NCI-H748 (cell line): ENCODE data around the gene EXOC6.

Source experiments
- DNase-seq: peaks from one replicate; lab custom pipeline; 2025; ENCODE audit not compliant: unreplicated experiment; lab: John Stamatoyannopoulos, UW

EXOC6 gene

DNA sequence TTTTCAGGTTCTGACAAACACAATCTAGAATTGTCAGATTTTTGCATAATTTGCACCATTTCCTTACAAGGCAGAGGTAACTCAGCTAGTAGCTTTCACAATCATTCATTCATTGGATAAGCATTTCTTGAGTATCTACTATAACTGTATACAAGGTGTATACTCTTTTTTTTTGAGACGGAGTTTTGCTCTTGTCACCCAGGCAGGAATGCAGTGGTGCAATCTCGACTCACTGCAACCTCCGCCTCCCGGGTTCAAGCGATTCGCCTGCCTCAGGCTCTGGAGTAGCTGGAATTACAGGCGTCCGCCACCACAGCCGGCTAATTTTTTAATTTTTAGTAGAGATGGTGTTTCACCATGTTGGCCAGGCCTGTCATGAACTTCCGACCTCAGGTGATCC is 16.2 kb upstream of the EXOC6 start:
- no peak for DNase-seq

- DNase-seq: no peak
Observed at GRCh38 chr10:92832998-92833650, 15.2 kb upstream of the EXOC6 start.

- no peak for DNase-seq
Observed at GRCh38 chr10:92834331-92834730, 14.0 kb upstream of the EXOC6 start.

DNA sequence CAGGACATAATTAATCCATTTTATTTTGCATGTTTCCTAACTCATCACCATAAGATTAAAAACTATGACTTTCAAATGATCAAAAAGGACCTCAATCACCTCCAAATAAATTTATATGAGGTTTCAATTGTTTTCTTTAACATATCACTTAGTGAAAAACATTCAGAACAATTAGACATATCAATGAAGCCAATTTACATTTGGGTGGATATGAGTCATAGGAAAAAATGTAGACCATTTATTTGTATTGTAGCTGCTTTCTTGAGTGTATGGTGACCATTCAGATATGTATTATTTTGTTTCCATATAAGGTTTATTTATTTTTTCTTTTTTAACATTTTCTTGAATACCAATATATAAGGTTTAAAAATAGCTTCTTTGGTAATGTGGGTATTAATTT is 13.3 kb upstream of the EXOC6 start:
- DNase-seq: no peak

DNA sequence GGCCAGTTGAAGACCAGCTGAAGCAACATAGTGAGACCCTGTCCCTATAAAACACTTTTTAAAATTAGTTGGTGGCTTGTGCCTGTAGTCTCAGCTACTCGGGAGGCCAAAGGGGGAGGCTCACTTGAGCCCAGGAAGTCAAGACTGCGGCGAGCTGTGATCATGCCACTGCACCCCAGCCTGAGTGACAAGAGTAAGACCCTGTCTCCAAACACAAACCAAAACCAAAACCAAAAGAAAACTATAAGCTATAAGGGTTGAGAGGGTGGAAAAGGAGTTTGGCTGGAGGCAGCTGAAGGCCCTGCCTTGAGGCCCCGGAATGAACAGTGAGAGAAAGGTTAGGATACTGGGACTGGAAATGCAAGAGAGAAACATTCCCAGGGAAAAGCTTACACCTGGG is 10.9 kb upstream of the EXOC6 start:
- DNase-seq: no peak

- DNase-seq: peak; percentile 65
Observed at GRCh38 chr10:92839191-92840085, 8.9 kb upstream of the EXOC6 start.

- no peak for DNase-seq
Observed at GRCh38 chr10:92844746-92845145, 3.6 kb upstream of the EXOC6 start.

DNA sequence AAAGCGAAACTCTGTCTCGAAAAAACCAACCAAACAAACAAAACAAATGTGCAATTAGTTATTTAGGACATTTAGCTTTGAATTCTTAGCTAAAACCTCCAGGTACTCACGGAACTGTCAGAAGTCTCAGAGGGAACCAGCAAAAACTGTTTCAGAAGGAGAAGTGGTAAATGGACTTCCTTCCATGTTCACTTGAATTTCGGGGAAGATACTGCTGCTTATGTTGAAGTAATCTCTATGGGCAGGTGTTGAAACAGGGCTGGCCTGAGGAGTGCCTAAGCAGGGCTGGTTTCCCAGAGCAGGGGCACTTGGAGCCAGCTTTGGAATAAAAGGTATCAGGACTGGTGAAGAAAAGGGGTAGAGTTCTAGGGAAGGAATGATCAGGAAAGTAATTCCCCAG is 2.4 kb upstream of the EXOC6 start:
- no peak for DNase-seq

DNA sequence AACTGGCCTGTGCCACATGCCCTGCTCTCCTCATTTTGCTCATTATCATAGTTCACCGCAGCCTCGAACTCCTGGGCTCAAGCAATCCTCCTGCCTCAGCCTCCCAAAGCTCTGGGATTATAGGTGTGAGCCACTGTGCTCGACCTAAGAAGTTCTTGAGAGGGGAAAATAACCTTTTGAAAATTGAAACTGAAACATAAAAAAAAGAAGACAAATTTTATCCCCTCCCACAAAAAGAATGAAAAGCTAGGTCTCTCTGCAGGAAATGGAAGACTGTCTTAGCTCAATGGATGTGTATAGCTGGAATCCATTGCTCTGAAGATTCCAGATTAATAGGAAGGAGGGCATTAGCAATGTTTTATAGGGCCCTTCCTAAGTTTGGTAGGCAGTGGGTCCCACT is 2.0 kb upstream of the EXOC6 start:
- no peak for DNase-seq

DNA sequence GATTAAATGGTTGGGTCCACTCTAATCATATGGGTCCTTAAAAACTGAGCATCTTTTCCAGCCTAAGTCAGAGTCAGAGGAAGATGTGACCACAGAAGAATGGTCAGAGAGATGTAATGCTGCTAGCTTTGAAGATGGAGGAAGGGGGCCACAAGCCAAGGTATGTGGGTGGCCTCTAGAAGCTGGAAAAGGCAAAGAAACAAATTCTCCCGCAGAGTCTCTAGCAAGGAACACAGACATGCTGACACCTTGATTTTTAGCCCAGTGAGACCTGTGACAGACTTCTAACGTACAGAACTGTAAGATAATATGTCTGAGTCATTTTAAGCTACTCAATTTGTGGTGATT is 1.5 kb upstream of the EXOC6 start:
- DNase-seq: no peak

DNA sequence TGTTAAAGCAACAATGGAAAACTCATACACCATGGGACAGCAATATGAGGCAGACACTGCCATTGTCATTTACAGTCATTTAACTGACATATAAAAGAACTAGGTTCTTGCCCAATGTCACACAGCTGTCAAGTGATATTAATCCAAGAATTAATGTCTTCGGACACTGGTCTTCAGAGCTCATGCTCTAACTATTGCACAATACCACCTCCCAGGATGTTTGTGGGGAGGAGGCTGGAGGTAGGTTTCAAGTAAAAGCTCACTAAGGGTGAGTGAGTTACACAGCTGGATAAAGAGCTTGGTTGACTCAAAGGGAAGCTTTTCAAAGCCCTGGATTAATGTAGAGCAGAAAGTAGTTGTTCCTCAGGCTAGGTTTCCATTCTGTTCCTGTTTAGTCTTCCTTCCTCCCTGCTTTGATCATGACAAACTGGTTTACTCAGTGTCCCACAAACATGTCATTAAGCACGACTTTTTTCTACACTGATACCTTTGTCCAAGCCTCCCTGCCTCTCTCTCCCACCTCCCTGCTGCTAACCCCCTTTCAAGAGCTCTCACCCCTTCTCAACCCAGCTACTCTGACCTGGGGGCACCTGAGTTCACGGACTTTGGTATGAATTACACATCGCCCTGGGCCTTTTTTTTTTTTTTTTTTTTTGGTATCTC is 987 bp upstream of the EXOC6 start:
- peak; percentile 26 for DNase-seq

GRCh38 chr10:92848037-92848440 is 281 bp upstream of the EXOC6 start:
- no peak for DNase-seq

DNA sequence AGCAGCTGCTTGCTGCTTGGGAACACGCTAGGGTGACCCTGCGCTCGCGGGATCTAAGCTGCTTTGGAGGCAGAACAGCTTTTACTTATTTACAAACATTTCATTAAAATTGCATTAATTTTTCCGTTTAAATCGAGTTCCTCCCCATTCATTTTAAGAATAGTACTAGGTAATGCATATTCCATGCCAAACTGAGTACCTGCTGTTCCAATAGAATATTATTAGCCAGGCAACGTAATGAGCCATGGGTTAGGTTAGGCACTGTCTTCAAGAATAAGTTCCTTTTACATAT is 860 bp downstream of the EXOC6 start:
- DNase-seq: no peak

DNA sequence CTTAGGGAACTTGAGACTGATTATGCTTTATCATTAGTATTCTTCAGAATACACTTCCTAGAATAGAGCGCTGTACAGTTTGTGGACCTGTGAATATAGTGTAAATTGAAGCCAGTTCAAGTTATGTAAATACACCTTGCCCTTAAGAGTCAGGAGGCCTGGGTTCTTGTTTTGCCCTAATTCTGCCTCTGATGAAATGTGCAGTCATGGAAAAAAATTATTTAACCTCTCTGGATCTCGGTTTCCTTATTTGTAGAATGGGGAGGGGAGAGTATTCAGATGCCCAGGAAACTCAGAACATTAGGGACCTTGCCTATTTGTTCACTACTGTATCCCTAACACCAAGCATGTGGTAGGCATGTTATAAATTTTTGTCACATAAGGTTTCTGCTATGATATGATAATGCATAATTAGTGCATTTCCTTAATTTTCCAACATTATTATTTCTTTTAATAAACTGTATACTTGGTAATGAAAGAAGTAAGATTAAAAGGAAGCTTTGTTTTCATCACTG is 1.3 kb downstream of the EXOC6 start:
- peak; percentile 4 for DNase-seq

DNA sequence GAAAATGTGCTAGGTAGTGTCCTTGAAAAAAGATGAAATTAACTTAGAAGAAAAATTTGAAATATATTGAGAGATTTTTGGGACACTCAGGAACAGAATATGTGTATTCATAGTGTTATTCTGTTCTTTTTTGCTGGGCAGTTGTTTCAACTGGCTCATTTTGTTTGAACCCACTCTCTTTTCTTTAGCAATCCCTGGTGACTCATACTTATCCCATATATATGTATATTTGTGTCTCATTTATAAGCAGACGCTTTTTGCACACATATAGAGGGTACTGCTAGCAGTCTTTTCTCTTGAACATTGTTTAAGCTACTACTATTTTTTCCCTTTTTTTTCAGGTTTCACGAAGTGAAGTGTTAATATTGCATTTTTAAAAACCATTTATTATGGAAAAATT is 1.9 kb downstream of the EXOC6 start:
- no peak for DNase-seq

DNA sequence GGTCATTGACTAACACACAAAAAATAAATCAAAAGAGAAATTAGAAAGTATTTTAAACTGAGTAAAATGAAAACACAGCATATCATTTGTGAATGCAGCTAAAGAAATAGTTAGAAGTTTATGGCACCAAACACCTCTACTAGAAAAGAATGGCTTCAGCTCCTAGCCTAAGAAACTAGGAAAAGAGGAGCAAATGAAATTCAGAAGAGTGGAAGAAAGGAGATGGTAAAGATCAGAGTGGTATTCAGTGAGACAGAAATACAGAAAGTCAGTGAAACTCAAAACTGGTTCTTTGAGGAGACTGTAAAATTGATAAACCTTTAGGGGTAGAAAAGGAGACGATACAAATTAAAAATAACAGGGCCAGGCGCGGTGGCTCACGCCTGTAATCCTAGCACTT is 2.7 kb downstream of the EXOC6 start:
- DNase-seq: no peak

DNA sequence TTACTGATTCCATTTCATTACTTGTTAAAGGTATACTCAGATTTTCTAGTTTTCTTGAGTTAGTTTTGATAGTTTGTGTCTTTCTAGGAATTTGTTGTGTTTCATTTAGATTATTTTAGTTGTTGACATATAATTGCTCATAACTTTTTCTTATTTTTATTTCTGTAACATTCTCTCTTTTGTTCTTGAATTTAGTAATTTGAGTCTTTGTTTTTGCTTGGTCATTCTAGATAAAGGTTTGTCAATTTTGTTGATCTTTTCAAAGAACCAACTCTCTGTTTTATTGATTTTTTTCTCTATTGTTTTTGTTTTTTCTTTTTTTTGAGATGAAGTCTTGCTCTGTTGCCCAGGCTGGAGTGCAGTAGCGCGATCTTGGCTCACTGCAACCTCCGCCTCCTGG is 7.2 kb downstream of the EXOC6 start:
- DNase-seq: no peak

DNA sequence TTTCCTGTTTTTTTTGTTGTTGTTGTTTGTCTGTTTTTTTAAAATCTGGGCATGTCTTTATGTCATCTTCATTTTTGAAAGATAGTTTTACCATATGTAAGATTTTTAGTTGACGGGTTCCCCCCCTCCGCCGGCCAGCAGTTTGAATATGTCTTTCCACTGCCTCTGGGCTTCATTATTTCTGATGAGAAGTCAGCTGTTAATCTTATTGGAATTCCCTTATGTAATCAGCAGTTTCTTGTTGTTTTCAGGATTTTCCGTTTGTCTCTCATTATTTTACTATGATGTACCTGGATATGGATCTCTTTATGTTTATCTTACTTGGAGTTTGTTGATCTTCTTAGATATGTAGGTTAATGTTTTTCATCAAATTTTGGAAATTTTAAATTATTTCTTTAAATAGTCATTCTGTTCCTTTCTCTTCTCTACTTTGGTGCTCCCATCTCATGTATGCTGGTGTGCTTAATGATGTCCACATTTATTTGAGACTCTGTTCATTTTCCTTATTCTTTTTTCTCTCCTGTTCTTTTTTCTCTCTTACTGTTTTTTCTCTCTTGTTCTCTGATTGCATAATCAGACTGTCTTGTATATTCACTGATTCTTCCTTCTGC is 9.7 kb downstream of the EXOC6 start:
- no peak for DNase-seq

DNA sequence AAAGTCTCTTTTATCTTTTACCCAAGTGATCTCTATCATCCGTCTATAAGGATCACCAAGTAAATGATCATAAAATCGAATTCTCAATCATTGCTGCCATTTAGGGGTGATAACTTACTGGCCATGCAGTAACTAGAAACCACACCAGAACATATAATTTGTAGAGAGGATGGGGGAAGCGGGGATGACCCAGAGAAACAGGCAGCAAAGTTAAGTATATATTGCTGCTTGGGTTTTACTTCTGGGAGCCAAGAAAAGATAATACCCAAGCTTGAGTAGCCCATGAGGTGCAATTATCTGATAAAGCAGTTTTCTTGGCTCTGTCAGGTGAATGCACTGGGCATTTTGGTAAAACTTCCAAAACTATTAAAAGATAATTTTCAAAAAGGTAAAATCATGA is 18.9 kb downstream of the EXOC6 start:
- DNase-seq: no peak

DNA sequence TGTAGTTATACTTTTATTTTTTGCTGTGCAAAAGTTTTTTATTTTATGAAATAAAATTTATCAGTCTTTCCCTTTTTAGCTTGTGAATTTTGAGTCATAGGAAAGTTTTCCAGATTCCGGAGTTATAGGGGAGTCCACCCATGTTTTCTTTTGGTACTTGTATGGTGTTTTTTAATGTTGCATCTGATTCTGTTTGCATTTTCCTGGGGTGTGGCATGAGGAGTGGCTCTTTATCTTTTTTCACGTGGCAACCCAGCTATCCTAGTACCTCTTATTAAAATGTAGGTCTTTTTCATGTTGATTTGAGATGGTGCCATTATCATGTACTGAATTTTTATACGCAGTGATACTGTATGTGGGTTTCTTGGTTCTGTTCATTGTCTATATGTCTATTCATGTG is 19.7 kb downstream of the EXOC6 start:
- DNase-seq: no peak

DNA sequence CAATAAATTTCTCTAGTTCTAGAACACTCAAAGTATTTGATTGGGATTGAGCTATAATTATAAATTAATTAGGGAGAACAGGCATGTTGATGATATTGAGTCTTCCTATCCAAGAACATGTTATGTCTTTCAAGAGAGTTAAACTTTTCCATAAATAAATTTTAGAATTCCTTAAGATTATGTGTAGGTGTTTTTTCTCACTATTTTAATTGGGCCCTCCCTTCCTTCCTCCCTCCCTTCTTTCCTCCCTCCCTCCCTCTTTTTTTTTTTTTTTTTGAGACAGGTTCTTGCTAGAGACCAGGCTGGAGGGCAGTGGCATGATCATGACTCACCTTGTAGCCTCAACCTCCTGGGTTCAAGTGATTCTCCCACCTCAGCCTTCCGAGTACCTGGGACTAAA is 20.2 kb downstream of the EXOC6 start:
- no peak for DNase-seq

DNA sequence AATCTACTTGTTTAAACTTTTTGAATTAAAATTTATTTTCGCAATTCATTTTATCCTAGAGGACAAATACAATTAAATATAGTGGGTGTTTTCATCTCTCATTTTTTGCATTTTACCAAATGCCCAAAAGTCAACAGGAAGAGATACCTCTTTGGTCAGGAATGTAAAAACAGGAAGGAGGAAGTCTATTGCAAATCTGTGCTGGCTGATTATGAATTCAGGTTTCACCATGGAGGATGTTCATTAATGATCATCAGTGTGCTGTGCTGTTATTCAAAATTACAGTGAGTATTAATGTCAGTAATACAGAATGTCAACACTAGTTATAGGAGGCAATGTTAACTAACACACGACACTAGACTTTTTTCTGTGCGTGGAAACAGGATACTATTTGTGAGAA is 24.7 kb downstream of the EXOC6 start:
- DNase-seq: no peak
